IPS-18c (cell line): ENCODE measurements around the gene TOR1AIP1.
"Not testable (repeated sequence)": the region's sequence is repeated elsewhere in the genome, so short reads cannot be mapped to it uniquely, and the experiment has no call there.

ENCODE experiments used
- H3K4me3 ChIP-seq: 2 replicates; pipeline ENCODE4 v1.7.0; 2013; ENCODE audit warnings: low read depth, mild to moderate bottlenecking, low read length, moderate library complexity; ENCODE audit not compliant: insufficient read depth
- H3K9me3 ChIP-seq: one replicate; pipeline ENCODE4 v1.6.1; 2013; ENCODE audit warnings: mild to moderate bottlenecking, low read length, moderate library complexity; ENCODE audit not compliant: control insufficient read depth, insufficient read depth

Gene TOR1AIP1

DNA sequence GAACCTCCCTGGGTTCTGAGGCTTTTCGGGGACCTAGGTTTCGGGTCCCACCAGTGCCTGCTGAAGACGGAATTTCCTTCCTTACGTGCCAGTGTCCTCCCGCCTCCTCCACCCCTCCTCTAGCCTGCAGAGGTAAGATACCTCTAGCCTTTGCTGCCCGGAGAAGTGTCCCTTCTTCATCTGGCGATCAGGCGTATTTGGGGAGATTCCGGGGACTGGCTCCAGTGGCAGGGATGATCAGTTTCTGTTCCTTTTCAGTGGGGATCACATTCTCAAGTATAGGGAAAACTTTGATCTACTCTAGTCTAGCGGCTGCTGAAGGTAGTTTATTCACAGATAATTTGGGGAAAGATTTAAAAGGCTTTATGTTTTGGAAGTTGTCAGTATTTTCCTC, 73.2 kb downstream of the TOR1AIP1 start:
- peak overlapping the region; percentile 96 for H3K4me3 ChIP-seq
- H3K9me3 ChIP-seq: peaks cover 4% of the 10 kb centered on the region

DNA sequence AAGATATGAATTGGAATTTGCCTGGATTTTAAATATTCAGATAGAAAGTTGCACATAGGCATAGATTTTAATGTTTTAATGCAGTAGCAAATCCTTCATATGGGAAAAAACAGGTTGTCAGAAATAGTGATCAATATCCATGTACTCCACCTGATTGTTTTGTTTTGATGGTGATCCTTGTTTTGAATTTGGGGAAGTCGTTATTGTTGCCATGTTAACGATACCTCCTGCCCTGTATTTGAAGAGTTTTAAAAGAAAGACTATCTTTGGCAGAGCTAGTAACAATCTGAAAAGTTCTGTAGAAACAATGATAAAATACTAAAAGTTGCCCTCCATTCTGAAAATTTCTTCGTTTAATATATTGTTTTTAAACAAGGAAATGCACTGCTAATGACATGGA, 73.6 kb downstream of the TOR1AIP1 start:
- Histone ChIP-seq H3K4me3 (peak overlapping the region; percentile 96), H3K9me3 (peaks cover 4% of the 10 kb centered on the region)

DNA sequence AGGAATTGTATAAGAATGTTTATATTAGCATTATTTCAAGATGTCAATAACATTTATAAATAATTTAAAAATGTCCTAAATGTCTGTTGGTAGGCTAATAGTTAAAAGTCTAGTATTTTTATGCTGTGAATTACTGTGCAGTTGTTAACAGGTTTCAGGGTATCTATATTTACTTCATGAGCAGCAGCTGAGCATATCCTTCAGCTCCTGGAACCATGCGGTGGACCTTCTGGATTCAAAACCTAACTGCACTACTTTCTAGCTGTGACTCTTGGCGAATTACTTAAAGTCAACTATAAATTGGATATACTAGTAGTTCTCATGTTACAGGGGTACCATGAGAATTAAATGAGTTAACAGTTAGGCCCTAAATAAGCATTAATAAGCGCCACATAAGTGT, 76.3 kb downstream of the TOR1AIP1 start:
- Histone ChIP-seq H3K9me3 (peaks cover 4% of the 10 kb centered on the region), H3K4me3 (no peak overlapping the region)

DNA sequence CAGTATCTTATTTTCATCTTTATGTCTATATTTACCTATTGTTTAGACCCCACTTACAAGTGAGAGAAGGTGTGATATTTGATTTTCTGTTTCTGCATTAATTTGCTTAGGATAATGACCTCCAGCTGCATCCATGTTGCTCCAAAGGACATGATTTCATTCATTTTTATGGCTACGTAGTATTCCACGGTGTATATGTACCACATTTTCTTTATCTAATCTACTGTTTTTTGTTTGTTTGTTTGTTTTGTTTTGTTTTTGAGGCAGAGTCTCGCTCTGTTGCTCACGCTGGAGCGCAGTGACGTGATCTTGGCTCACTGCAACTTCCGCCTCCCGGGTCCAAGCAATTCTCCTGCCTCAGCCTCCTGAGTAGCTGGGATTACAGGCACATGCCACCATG, 80.1 kb downstream of the TOR1AIP1 start:
- not testable (repeated sequence) for H3K9me3 ChIP-seq, H3K4me3 ChIP-seq

DNA sequence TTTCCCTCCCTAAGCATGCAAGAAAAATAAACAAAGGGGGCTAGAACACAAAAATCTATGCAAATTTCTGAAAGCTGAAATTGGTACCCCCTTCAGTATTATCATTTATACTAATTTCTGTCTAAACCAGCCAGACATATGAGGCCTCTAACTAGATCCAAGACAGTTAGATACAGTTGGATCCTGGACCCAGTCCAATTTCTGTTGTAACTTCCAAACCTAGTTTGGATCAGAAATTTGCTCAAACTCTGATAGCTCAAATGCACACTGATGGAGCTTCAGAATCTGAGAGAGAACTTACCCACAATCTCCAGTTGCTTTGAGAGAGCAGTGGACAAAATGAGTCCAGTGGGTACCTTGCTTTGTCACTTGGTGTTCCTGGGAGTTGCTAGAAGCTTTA, 84.5 kb downstream of the TOR1AIP1 start:
- H3K9me3 ChIP-seq: no peaks in the 10 kb centered on the region
- no peak overlapping the region for H3K4me3 ChIP-seq

DNA sequence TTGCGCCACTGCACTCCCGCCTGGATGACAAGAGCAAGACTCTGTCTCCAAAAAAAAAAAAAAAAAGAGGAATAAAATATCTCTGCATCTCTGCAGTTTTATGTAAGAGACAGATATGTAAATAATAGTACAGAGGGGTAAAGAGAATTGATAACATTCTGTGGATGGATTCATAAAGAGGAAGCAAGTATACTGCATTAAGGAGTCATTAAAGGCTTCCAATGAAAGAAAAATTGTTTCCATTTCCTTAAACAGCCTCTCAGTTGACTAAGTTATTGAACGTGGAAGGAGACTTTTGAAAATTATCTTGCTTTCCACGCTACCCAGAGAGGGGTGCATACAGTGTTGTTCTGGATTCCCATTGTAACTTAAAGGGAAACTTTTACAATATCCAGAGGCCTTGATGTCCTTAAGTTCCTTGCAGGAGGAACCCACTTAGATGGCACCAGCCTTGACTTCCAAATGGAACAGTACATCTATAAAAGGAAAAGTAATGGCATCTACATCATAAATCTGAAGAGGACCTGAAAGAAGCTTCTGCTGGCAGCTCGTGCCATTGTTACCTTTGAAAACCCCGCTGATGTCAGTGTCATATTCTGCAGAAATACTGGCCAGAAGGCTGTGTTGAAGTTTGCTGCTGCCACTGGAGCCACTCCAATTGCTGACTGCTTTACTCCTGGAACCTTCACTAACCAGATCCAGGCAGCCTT, 86.4 kb downstream of the TOR1AIP1 start:
- H3K4me3 ChIP-seq: no peak overlapping the region
- H3K9me3 ChIP-seq: no peaks in the 10 kb centered on the region

DNA sequence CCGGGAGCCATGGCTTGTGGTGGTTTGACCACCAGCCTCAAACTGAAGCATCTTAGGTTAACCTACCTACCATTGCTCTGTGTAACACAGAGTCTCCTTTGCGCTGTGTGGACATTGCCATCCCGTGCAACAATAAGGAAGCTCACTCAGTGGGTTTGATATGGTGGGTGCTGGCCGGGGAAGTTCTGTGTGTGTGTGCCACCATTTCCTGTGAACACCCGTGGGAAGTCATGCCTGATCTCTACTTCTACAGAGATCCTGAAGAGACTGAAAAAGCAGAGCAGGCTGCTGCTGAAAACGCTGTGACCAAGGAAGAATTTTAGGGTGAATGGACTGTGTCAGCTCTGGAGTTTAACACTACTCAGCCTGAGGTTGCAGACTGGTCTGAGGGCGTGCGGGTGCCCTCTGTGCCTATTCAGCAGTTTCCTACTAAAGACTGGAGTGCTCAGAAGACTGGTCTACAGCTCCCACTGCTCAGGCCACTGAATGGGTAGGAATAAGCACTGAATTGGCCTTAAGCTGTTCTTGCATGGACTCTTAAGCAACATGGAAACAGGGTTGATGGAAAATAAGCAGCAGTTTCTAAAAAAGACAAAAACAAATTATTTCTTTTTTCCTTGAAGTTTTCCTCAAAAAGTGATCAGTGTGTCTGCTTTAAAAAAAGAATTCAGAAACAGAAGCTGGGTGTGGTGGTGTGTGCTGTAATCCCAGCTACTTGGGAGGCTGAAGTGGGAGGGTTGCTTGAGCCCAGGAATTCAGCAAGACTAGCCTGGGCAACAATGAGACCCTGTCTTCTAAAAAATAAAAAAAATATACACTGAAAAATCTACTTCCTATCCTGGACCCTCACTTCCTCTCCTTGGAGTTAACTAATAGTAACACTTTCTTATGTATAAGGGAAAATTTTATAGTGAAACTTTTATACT, 87.2 kb downstream of the TOR1AIP1 start:
- no peaks in the 10 kb centered on the region for H3K9me3 ChIP-seq
- H3K4me3 ChIP-seq: no peak overlapping the region
